Fibroblast of mammary gland (primary cell): ENCODE data around the gene MSI2.

Experiments used
- DNase-seq: peaks from one replicate; pipeline ENCODE4 v3.0.0-alpha.2; 2010; ENCODE audit warnings: low read depth
- H3K4me3 ChIP-seq: 2 replicates; pipeline ENCODE4 v1.5.1; 2011; ENCODE audit warnings: low read depth, mild to moderate bottlenecking, low read length, moderate library complexity; ENCODE audit not compliant: control insufficient read depth
- CTCF ChIP-seq: conservative IDR thresholded peaks from 2 replicates; pipeline ENCODE4 v1.5.1; 2011; ENCODE audit warnings: low read depth, low read length, inconsistent platforms; ENCODE audit not compliant: control insufficient read depth, insufficient read depth

MSI2 gene

GRCh38 chr17:57259817-57260216 is 3.5 kb downstream of the MSI2 start:
- no peak for DNase-seq
- TF ChIP-seq CTCF, result no peak
- no peak overlapping the region for H3K4me3 ChIP-seq

GRCh38 chr17:57260325-57261083 is 4.2 kb downstream of the MSI2 start:
- DNase-seq, result no peak
- TF ChIP-seq CTCF, result no peak
- H3K4me3 ChIP-seq, result no peak overlapping the region

- H3K4me3 ChIP-seq, result no peak overlapping the region
- no peak for TF ChIP-seq CTCF
- no peak for DNase-seq
These were observed 4.8 kb downstream of the MSI2 start for GRCh38 chr17:57261084-57261461.

GRCh38 chr17:57262557-57262956 is 6.2 kb downstream of the MSI2 start:
- no peak for DNase-seq

GRCh38 chr17:57264250-57264649 is 7.9 kb downstream of the MSI2 start:
- no peak overlapping the region for H3K4me3 ChIP-seq
- TF ChIP-seq CTCF, result no peak
- DNase-seq, result no peak

More at GRCh38 chr17:57262557-57262956, 6.2 kb downstream of the MSI2 start:
- no peak for TF ChIP-seq CTCF
- H3K4me3 ChIP-seq, result no peak overlapping the region

GRCh38 chr17:57264776-57265175 is 8.5 kb downstream of the MSI2 start:
- no peak overlapping the region for H3K4me3 ChIP-seq
- TF ChIP-seq CTCF, result no peak
- DNase-seq, result no peak
